ENCODE measurements around the gene EXOC4. TPM values are rescaled to one million over a fixed set of nuclear protein-coding genes. Genes with fewer than 3 reads are reported as not detected.

EXOC4 gene
- total RNA-seq, 2 experiments from 2014 or later: 58.0 to 59.9 TPM

- no peak overlapping the region for H3K27ac ChIP-seq (ENCODE audit: low read depth in 1 of 2, low read length in 2 of 2)
- intact Hi-C loops (cut with DNase I, micrococcal nuclease): no loop called here
- H3K9me3 ChIP-seq (ENCODE audit: control insufficient read depth in 1 of 2, insufficient read depth in 1 of 2, low read length in 2 of 2): peaks cover 0 to 13% of the 10 kb centered on the region in 2 experiments
- ATAC-seq (ENCODE audit: poor library complexity) (no peak), DNase-seq (no peak)
- H3K9me3 Mint-ChIP-seq: peaks cover 2% of the 10 kb centered on the region
- H3K4me1 Mint-ChIP-seq (ENCODE audit: low read depth): no peaks in the 10 kb centered on the region
- H3K4me3 Mint-ChIP-seq: no peak overlapping the region
- no peak overlapping the region for H3K27ac Mint-ChIP-seq
- TF ChIP-seq CTCF (IDR thresholded peaks at IDR 0.05): no peak
- H3K27me3 ChIP-seq (ENCODE audit: control insufficient read depth in 1 of 2, insufficient read depth in 2 of 2, low read length in 2 of 2): no peaks in the 10 kb centered on the region
- ChIA-PET POLR2A (no interaction called here), CTCF (no interaction called here)
- no peak overlapping the region for H3K4me3 ChIP-seq (ENCODE audit: low read length)
- H3K36me3 Mint-ChIP-seq (ENCODE audit: low read depth): peaks cover 51% of the 10 kb centered on the region
- H3K36me3 ChIP-seq (ENCODE audit: insufficient read depth, low read length): no peaks in the 10 kb centered on the region
- H3K4me1 ChIP-seq (ENCODE audit: insufficient read depth, low read length): no peaks in the 10 kb centered on the region
- H3K27me3 Mint-ChIP-seq: no peaks in the 10 kb centered on the region
Measured at GRCh38 chr7:133958822-133959221, 705.9 kb downstream of the EXOC4 start.

- no peaks in the 10 kb centered on the region for H3K4me1 ChIP-seq (ENCODE audit: insufficient read depth, low read length)
- DNase-seq (no peak), ATAC-seq (ENCODE audit: poor library complexity) (no peak)
- Mint-ChIP-seq H3K4me3 (no peak overlapping the region), H3K36me3 (ENCODE audit: low read depth) (peaks cover 54% of the 10 kb centered on the region), H3K27me3 (no peaks in the 10 kb centered on the region), H3K4me1 (ENCODE audit: low read depth) (no peaks in the 10 kb centered on the region), H3K9me3 (peaks cover 2% of the 10 kb centered on the region), H3K27ac (no peak overlapping the region)
- no peak overlapping the region for H3K4me3 ChIP-seq (ENCODE audit: low read length)
- POLR2A ChIA-PET: no interaction called here
- intact Hi-C loops (cut with DNase I, micrococcal nuclease): no loop called here
- H3K9me3 ChIP-seq (ENCODE audit: control insufficient read depth in 1 of 2, insufficient read depth in 1 of 2, low read length in 2 of 2): peaks cover 0 to 11% of the 10 kb centered on the region in 2 experiments
- CTCF ChIA-PET: no interaction called here
- H3K27me3 ChIP-seq (ENCODE audit: control insufficient read depth in 1 of 2, insufficient read depth in 2 of 2, low read length in 2 of 2): no peaks in the 10 kb centered on the region
- H3K27ac ChIP-seq (ENCODE audit: low read depth in 1 of 2, low read length in 2 of 2): no peak overlapping the region
- TF ChIP-seq CTCF (IDR thresholded peaks at IDR 0.05): no peak
- H3K36me3 ChIP-seq (ENCODE audit: insufficient read depth, low read length): no peaks in the 10 kb centered on the region
Measured at GRCh38 chr7:133959505-133959904, 706.6 kb downstream of the EXOC4 start.

- no peak for ATAC-seq (ENCODE audit: poor library complexity)
- no peak for TF ChIP-seq CTCF (IDR thresholded peaks at IDR 0.05)
- DNase-seq: no peak
- Mint-ChIP-seq H3K4me3 (no peak overlapping the region), H3K27ac (no peak overlapping the region), H3K36me3 (ENCODE audit: low read depth) (peaks cover 71% of the 10 kb centered on the region), H3K4me1 (ENCODE audit: low read depth) (no peaks in the 10 kb centered on the region), H3K27me3 (no peaks in the 10 kb centered on the region), H3K9me3 (peaks cover 11% of the 10 kb centered on the region)
- Histone ChIP-seq H3K4me3 (ENCODE audit: low read length) (no peak overlapping the region), H3K9me3 (ENCODE audit: control insufficient read depth in 1 of 2, insufficient read depth in 1 of 2, low read length in 2 of 2) (no peaks in the 10 kb centered on the region), H3K4me1 (ENCODE audit: insufficient read depth, low read length) (no peaks in the 10 kb centered on the region), H3K27ac (ENCODE audit: low read depth in 1 of 2, low read length in 2 of 2) (no peak overlapping the region), H3K27me3 (ENCODE audit: control insufficient read depth in 1 of 2, insufficient read depth in 2 of 2, low read length in 2 of 2) (no peaks in the 10 kb centered on the region), H3K36me3 (ENCODE audit: insufficient read depth, low read length) (no peaks in the 10 kb centered on the region)
- CTCF ChIA-PET: no interaction called here
- intact Hi-C loops (cut with DNase I, micrococcal nuclease): no loop called here
- POLR2A ChIA-PET: no interaction called here
Measured at GRCh38 chr7:133961724-133962123, 708.8 kb downstream of the EXOC4 start.
